Pulmonary artery endothelial cell (primary cell): ENCODE results near the gene TMBIM1. TPM values are rescaled to one million over a fixed set of nuclear protein-coding genes. Genes with fewer than 3 reads are reported as not detected.
A peak's percentile ranks its signal among the peaks of the same experiment; 100 is the strongest.
"Not testable (repeated sequence)": the region's sequence is repeated elsewhere in the genome, so short reads cannot be mapped to it uniquely, and the experiment has no call there.

Source experiments
- DNase-seq: peaks from one replicate; pipeline ENCODE4 v3.0.0-alpha.2; 2011; ENCODE audit warnings: low read depth, low spot score
- total RNA-seq: library from RNA; depleted of rRNA; stranded (reverse); fragments of >200 nt; gene quantifications from 2 replicates; pipeline ENCODE4 v1.2.3, GENCODE V29; 2014

The TMBIM1 gene
- total RNA-seq, 1 donor from 2014 or later: 128 TPM

DNA sequence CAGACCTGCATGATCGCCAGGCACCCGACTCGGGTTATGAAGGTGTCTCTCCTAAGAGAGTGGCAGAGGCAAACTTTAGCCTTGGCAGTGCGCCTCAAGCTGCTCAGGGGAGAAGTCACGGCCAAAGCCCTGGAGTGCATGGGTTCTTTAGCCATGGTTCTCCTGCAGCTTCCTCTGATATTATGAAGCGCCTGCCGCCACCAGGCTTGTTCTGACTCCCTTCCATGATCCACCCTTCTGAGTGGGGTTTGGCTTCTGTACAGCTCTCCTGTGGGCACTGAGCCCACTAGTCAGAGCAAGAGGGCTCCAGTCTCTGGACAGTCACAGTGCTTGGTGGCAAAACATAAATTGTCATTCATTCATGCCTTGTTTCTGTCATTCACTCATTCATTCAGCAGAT is 25.9 kb upstream of the TMBIM1 start:
- DNase-seq: no peak

GRCh38 chr2:218317835-218318234 is 25.5 kb upstream of the TMBIM1 start:
- DNase-seq: no peak

DNA sequence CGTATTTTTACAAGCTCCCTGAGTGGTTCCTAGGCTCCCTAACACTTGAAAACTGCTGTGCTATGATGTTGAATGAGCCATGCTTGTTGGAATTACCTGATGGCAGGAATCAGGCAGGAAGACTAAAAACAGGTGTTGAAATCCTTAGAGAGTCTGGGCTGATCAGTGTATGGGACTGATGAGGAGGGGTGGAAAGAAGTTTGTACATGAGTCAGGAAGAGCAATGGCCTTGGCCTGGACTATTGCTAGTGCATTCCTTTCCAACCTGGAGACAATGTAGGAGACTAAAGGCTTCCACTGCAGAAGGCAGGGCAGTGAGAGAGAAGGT is 25.0 kb upstream of the TMBIM1 start:
- no peak for DNase-seq

- DNase-seq: no peak
These were observed 23.1 kb upstream of the TMBIM1 start for GRCh38 chr2:218315397-218315796.

DNA sequence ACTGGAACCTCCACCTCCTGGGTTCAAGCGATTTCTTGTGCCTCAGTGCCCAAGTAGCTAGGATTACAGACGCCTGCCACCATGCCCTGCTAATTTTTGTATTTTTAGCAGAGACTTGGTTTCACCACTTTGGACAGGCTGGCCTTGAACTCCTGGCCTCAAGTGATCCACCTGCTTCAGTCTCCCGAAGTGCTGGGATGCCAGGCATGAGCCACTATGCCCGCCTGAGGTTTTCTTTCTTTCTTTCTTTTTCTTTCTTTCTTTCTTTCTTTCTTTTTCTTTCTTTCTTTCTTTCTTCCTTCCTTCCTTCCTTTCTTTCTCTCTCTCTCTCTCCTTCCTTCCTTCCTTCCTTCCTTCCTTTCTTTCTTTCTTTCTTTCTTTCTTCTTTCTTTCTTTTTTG is 22.5 kb upstream of the TMBIM1 start:
- DNase-seq: not testable (repeated sequence)

DNA sequence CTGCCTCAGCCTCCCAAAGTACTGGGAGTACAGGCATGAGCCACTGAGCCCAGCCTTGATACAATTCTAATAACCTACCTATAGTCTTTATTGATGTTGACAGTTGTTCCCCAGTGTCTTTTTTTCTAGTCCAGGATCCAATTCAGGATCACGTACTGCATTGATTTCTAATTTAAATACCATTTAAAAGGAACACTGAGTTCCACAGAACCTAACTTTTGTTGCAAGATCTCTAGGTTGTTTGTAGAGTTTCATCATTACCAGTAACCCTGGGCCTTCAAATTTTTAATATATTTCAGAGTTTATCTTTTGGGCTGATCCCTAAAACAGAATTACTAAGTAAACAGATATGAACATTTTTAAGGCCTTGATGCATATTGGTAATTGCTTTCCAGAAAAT is 21.1 kb upstream of the TMBIM1 start:
- DNase-seq: no peak

DNA sequence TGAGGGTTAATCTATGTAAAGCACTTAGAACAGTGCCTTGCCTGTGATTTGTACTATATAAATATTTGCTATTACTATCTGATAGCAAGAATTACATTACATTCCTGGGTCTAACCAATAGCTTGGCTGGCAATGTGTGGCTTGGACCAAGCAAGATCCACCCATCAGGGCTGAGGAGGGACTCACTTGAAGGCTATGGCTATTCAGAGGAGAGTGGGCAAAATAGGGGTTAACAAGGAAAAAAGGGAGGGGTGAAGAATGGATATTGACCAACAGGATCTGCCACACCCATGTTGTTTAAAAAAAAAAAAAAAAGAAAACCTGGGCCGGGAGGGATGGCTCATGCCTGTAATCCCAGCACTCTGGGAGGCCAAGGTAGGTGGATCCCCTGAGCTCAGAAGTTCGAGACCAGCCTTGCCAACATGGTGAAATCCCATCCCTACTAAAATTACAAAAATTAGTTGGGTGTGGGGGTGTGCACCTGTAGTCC is 20.0 kb upstream of the TMBIM1 start:
- no peak for DNase-seq

DNA sequence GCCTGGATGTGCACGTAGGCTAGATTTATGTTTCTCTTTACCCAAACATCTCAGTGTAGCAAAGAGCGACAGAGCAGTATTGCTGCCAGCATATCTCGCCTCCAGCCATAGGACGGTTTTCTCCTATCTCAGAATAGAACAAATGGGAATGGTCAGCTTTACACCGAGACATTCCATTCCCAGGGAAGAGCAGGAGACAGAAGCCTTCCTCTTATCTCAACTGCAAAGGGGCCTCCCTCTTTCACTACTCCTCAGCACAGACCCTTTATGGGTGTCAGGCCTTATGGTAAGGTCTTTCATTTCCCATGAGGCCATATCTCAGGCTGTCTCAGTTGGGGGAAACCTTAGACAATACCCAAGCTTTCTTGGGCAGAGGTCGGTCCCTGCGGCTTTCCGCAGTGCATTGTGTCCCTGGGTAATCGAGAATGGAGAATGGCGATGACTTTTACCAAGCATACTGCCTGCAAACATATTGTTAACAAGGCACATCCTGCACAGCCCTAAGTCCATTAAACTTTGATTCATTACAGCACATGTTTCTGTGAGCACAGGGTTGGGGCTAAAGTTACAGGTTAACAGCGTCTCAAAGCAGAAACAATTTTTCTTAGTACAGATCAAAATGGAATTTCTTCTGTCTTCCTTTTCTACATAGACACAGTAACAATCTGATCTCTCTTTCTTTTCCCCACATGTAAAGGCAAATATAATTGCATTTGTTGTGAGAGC is 19.4 kb upstream of the TMBIM1 start:
- not testable (repeated sequence) for DNase-seq

DNA sequence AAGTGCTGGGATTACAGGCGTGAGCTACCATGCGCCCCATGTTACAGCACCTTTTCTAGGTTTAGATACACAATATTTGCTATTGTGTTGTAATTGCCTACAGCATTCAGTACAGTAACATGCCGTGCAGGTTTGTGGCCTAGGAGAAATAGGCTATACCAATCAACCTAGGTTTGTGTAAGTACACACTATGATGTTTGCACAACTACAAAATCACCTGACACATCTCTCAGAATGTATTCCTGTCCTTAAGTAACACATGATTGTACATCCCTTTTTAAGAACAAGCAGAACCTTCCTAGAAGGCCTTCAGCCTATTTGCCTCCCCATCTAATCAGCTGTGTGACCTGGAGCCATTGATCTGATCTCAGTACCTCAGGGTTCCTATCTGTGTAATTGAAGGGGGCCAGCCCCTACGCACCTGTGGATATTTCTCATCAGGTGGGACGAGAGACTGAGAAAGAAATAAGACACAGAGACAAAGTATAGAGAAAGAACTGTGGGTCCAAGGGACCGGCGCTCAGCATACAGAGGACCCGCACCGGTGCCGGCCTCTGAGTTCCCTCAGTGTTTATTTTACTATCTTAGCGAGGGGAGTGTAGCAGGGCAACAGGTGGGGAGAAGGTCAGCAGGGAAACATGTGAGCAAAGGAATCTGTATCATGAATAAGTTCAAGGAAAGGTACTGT is 18.7 kb upstream of the TMBIM1 start:
- DNase-seq: no peak

GRCh38 chr2:218307415-218308090 is 15.2 kb upstream of the TMBIM1 start:
- DNase-seq: no peak

DNA sequence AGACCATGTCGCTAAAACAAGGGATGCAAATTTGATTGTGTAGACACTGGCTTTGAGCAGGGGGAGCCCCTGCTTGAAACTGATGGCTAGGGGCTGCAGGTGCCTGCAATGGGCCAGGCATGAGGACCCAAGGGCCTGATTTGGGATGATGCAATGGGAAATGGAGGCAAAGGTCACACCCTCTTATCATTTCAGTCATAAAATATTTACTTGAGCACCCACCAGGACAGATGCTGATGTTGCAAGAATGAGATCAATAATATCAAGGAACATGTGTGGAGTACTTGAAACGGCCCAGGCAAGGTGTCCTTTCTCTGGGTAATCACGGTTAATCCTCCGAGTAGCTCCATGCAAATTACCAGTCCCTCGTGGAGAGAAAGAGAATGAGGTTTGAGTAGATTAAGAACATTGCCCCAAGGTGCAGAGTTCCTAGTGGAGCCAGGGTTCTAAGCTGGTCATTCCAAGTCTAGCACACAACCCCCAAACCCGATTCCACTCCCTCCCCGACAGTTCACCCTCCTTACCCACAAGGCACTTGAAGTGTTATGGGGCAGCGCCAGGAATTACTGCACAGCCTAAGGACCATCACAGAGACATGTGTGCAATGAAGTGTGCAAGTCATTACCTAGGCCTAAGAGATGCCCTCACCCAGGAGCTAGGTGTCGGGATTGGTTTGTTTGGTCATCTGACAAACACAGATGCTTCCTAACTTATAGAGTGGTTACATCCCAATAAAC is 14.0 kb upstream of the TMBIM1 start:
- DNase-seq: no peak

DNA sequence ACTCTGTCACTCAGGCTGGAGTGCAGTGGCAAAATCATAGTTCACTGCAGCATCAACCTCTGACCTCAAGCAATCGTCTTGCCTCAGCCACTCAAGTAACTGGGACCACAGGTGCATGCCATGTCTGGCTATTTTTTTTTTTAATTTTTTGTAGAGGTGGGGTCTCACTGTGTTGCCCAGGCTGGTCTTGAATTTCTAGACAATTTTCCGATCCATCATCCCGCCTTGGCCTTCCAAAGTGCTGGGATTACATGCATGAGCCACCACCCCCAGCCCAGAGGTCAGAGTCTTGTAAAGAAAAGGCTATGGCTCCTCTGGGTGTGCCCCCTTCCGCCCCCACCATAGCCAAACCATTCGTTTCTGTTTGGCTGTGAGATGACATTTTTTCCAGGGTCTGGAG is 13.1 kb upstream of the TMBIM1 start:
- no peak for DNase-seq

DNA sequence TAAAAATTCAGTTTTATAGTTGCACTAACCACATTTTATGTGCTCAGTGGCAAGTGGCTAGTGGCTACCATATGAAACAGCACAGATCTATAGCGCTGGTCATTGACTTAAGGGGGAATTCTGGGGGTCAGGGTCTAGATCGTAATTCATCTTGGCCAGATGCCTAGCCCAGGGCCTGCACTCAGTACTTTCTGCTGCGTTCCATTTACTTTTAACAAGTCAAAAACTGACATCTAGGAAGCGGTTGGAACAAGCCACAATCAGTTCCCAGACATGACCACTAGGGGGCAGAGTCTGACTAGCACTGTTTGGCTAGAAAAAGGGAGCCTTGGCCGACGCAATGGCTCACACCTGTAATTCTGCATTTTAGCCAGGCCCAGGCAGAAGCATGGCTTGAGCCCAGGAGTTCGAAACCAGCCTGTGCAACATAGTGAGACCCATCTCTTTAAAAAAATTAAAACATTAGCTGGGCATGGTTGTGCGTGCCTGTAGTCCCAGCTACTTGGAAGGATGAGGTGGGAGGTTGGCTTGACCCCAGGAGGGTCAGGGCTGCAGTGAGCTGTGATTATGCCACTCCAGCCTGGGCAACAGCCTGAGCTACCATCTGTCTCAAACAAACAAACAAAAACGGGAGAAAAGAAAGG is 9.0 kb upstream of the TMBIM1 start:
- DNase-seq: no peak

DNA sequence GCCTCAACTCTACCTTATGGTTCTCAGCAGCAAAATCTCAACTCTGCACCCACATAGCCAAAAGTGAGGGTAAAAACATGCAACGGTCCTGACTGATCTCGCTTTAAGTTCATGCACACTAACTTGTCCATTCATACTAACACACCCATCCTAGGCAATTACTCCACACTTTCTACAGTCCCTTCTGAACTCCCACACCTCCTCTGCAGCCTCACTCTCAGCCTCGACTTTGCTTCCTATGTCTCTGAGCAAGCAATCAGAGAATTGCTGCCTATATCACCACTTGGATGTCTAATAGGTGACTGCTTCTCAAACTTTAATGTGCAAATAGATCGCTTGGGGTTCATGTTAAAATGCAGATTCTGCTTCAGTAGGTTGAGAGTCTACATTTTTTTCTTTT is 7.8 kb upstream of the TMBIM1 start:
- no peak for DNase-seq

GRCh38 chr2:218298314-218298875 is 6.1 kb upstream of the TMBIM1 start:
- DNase-seq: no peak

DNA sequence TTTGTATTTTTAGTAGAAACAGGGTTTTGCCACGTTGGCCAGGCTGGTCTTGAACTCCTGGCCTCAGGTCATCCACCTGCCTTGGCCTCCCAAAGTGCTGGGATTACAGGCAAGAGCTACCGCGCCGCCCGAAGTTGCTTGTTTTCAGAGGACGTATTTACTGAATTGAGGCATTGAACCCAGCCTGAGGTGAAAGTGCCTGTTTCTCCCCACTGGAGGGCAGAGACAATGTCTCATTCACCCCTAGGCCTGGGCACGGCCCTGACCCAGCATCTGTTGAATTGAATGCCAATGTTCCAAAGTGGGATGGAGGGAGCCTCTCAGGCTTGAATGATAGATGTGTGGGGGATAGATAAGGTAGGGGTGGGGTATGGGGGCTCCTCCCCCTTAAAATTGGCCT is 4.5 kb upstream of the TMBIM1 start:
- no peak for DNase-seq

GRCh38 chr2:218296200-218296599 is 3.9 kb upstream of the TMBIM1 start:
- no peak for DNase-seq

DNA sequence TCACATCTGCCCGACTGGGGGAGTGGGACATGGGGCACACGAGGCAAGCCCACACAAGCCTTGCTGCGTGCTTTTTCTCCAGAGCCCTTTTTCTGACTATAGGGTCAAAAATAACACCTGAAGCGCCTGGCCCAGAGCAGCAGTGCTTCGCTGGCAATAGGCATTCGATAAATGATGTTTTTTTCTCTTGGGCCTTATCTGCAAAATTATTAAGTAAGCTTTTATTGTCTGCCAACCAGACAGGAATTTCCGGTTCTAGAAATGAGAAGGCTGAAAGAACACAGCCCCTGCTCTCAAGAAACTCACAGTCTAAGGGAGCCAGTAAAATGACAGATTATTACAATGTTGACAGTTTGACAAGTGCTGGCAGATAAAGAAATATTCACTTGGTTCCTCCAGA is 2.7 kb upstream of the TMBIM1 start:
- peak; percentile 71 for DNase-seq

DNA sequence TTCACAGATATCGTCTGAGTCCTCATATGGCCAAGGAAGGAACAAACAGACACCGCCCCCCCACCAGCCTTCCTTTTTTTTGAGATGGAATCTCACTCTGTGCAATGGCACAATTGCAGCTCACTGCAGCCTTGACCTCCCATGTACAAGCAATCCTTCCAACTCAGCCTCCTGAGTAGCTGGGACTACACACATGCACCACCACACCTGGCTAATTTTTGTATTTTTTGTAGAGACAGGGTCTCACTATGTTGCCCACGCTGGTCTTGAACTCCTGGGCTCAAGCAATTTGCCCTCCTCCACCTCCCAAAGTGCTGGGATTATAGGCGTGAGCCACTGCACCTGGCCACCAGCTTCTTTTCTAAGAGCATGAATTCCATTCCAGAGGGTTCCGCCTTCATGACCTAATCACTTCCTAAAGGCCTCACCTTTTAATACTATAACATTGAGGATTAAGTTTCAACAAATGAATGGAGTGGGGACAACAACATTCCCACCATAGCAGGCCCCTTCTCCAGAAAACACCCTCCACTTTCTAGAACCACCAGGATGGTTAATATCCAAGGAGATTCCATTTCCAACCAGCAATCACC is 2.2 kb upstream of the TMBIM1 start:
- no peak for DNase-seq

GRCh38 chr2:218293715-218294429 is 1.6 kb upstream of the TMBIM1 start:
- DNase-seq: no peak
